Skeletal muscle cell (primary cell): ENCODE measurements around the gene KCNJ3.
"Not testable (repeated sequence)": the region's sequence is repeated elsewhere in the genome, so short reads cannot be mapped to it uniquely, and the experiment has no call there.

Source experiments
- DNase-seq: peaks from one replicate; pipeline ENCODE4 v3.0.0-alpha.2; 2010; ENCODE audit warnings: low read depth
- H3K4me3 ChIP-seq: 2 replicates; pipeline ENCODE4 v1.5.1; 2011; ENCODE audit warnings: low read depth, mild to moderate bottlenecking, control low read depth, low read length, moderate library complexity

Gene KCNJ3

GRCh38 chr2:154826827-154827226, 128.3 kb downstream of the KCNJ3 start:
- H3K4me3 ChIP-seq: no peak overlapping the region
- no peak for DNase-seq

GRCh38 chr2:154827286-154827685, 128.8 kb downstream of the KCNJ3 start:
- no peak overlapping the region for H3K4me3 ChIP-seq
- DNase-seq: no peak

GRCh38 chr2:154832711-154833110, 134.2 kb downstream of the KCNJ3 start:
- H3K4me3 ChIP-seq: no peak overlapping the region
- no peak for DNase-seq

- DNase-seq: no peak
- no peak overlapping the region for H3K4me3 ChIP-seq
Measured at GRCh38 chr2:154836632-154837031, 138.1 kb downstream of the KCNJ3 start.

- no peak for DNase-seq
- H3K4me3 ChIP-seq: no peak overlapping the region
Measured at GRCh38 chr2:154837035-154837434, 138.5 kb downstream of the KCNJ3 start.

- H3K4me3 ChIP-seq: no peak overlapping the region
- DNase-seq: no peak
Measured at GRCh38 chr2:154844513-154844912, 146.0 kb downstream of the KCNJ3 start.

GRCh38 chr2:154846842-154847241, 148.3 kb downstream of the KCNJ3 start:
- H3K4me3 ChIP-seq: no peak overlapping the region
- DNase-seq: no peak

- no peak overlapping the region for H3K4me3 ChIP-seq
- DNase-seq: no peak
Measured at GRCh38 chr2:154849482-154849881, 151.0 kb downstream of the KCNJ3 start.

- no peak overlapping the region for H3K4me3 ChIP-seq
- no peak for DNase-seq
Measured at GRCh38 chr2:154850532-154850931, 152.0 kb downstream of the KCNJ3 start.

GRCh38 chr2:154855138-154855537, 156.6 kb downstream of the KCNJ3 start:
- no peak overlapping the region for H3K4me3 ChIP-seq
- no peak for DNase-seq

GRCh38 chr2:154867151-154867550, 168.7 kb downstream of the KCNJ3 start:
- H3K4me3 ChIP-seq, DNase-seq: not testable (repeated sequence)

- DNase-seq: no peak
- no peak overlapping the region for H3K4me3 ChIP-seq
Measured at GRCh38 chr2:154875999-154876398, 177.5 kb downstream of the KCNJ3 start.

GRCh38 chr2:154882725-154883124, 184.2 kb downstream of the KCNJ3 start:
- no peak overlapping the region for H3K4me3 ChIP-seq
- DNase-seq: no peak

GRCh38 chr2:154886316-154886715, 187.8 kb downstream of the KCNJ3 start:
- DNase-seq: no peak
- no peak overlapping the region for H3K4me3 ChIP-seq

GRCh38 chr2:154898269-154898668, 199.8 kb downstream of the KCNJ3 start:
- no peak for DNase-seq
- H3K4me3 ChIP-seq: no peak overlapping the region

GRCh38 chr2:154901063-154901462, 202.6 kb downstream of the KCNJ3 start:
- no peak overlapping the region for H3K4me3 ChIP-seq
- DNase-seq: no peak
